Measurements from ENCODE around the gene SPIN1.

SPIN1 gene

DNA sequence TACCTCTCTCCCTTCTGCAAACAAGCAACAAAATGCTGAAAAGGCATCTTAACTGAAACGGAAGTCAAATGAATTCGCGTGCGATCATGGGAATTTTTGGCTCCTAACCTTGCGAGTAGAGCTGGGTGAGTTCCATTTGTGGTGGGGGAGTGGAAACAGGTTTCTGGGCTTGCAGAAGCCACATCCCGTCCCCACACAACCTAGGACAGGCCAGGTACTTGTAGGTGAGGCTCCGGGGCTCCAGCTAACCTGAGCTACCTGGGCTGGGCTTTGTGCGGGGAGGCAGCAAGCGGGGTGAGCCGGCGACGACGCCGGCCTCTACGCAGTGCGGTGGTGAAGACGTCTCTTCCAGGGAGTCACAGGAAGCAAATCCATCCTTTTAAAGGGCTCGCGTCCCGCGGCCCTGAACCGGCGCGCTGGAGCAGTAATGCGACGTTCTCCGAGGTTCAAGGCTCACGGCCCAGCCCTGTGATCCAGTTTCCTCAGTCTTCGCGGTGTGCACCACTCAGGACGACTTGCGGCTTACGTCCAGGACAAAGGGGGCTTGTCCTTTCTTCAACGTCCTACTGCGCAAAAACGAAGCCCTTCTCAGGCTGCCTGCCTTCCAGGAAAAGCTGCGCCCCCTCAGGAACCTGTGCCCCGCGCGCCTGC lies 567 bp upstream of the SPIN1 start:
- in situ Hi-C loops (cut with MboI; ENCODE audit: low sequenced_read_pairs) = no loop called here

DNA sequence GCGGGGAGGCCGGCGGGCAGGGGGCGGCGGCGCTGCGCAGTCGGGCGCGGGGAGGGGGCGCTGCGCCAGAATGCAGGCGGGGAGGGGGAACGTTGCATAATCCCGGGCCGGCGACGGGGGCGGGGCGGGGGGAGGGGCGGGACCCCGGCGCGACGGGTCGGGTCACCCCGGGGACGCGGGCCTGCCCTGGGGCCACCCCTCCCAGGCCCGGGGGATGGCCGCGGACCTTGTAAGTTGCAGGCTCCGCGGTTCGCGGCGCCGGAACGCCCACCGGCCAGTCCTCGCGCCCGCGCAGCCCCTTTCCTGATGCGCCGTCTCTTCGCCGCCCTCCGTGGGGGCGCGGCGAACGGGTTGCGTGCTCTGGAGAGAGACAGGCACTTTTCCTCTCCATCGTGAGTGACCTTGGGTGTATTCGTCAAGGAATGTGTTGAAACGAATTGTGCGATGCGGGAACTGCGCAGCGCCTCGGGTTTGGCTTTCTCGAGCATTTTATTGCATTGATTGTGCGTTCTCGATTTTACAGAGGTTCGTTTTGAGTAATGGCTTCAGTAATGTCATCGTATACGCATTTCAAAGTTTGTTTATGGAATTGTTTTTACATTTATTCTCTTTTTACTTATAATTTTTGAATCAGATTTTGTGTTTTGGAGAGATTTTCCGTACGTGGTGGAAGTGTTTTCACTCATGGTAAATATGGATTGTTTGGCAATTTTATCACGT lies 802 bp downstream of the SPIN1 start:
- in situ Hi-C loops (cut with MboI; ENCODE audit: low sequenced_read_pairs) = no loop called here

GRCh38 chr9:88390371-88390990 lies 2.2 kb downstream of the SPIN1 start:
- in situ Hi-C loops (cut with MboI; ENCODE audit: low sequenced_read_pairs) = no loop called here

GRCh38 chr9:88391236-88391635 lies 3.0 kb downstream of the SPIN1 start:
- in situ Hi-C loops (cut with MboI; ENCODE audit: low sequenced_read_pairs) = no loop called here

- in situ Hi-C loops (cut with MboI; ENCODE audit: low sequenced_read_pairs) = no loop called here
These were observed 3.7 kb downstream of the SPIN1 start for GRCh38 chr9:88391921-88392320.

GRCh38 chr9:88392549-88392948 lies 4.3 kb downstream of the SPIN1 start:
- in situ Hi-C loops (cut with MboI; ENCODE audit: low sequenced_read_pairs) = no loop called here

DNA sequence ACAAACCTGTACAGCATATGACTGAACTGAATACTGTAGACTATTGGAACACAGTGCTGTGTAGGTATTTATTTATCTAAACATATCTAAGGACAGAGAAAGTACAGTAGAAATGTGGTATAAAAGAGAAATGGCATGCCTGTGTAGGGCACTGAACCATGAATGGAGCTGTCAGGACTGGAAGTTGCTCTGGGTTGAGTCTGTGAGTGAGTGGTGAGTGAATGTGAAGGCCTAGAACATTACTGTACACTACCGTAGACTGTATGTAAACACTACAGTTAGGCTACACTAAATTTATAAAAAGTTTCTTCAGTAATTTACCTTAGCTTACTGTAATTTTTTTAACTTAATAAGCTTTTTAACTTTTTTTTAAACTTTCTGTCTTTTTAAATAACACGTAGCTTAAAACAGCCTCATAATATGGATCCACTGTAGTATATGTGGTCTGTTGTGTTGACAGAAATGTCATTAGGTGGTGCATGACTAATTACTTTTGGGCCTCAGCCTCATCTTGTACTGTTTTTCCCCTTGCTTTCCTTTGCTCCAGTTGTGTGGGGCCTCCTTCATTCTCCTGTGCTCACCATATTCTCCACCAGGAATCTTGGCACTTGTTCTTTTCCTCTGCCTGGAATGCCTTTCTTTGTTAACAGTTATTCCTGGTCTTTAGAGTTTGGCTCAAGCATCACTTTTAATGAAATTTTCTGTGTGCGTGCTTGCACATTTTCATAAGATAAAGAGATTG lies 8.8 kb downstream of the SPIN1 start:
- in situ Hi-C loops (cut with MboI; ENCODE audit: low sequenced_read_pairs) = no loop called here

GRCh38 chr9:88398016-88398415 lies 9.8 kb downstream of the SPIN1 start:
- in situ Hi-C loops (cut with MboI; ENCODE audit: low sequenced_read_pairs) = no loop called here

- in situ Hi-C loops (cut with MboI; ENCODE audit: low sequenced_read_pairs) = no loop called here
These were observed 11.7 kb downstream of the SPIN1 start for GRCh38 chr9:88399966-88400365.

DNA sequence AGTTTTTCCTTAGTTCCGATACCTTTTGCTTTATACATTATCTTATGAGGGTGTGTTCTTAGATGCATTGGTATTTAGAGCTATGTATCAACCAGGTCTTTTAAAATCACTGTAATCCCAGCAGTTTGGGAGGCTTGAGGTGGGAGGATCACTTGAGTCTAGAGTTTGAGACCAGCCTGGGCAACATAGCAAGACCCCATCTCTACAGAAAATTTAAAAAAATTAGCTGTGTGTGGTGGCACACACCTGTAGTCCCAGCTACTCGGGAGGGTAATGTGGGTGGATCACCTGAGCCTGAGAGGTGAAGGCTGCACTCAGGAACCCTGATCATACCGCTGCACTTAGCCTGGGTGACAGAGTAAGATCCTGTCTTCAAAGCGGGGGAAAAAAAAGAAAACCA lies 15.1 kb downstream of the SPIN1 start:
- in situ Hi-C loops (cut with MboI; ENCODE audit: low sequenced_read_pairs) = no loop called here

- in situ Hi-C loops (cut with MboI; ENCODE audit: low sequenced_read_pairs) = no loop called here
These were observed 17.8 kb downstream of the SPIN1 start for GRCh38 chr9:88406051-88406450.

DNA sequence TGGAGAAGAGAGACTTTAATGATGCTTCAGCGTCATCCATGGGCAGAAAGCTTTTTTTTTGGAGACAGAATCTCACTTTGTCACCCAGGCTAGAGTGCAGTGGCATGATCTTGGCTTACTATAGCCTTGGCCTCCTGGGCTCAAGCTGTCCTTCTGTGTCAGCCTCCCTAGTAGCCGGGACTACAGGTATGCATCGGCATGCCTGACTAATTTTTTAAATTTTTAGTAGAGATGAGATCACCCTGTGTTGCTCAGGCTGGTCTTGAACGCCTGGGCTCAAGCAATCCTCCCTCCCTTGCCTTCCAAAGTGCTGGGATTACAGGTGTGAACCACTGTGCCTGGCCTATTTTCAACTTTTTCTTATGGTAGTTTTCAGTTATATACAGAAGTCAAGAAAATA lies 23.2 kb downstream of the SPIN1 start:
- in situ Hi-C loops (cut with MboI; ENCODE audit: low sequenced_read_pairs) = no loop called here

- in situ Hi-C loops (cut with MboI; ENCODE audit: low sequenced_read_pairs) = no loop called here
These were observed 26.1 kb downstream of the SPIN1 start for GRCh38 chr9:88414298-88414697.

GRCh38 chr9:88418025-88418424 lies 29.8 kb downstream of the SPIN1 start:
- in situ Hi-C loops (cut with MboI; ENCODE audit: low sequenced_read_pairs) = no loop called here

- in situ Hi-C loops (cut with MboI; ENCODE audit: low sequenced_read_pairs) = no loop called here
These were observed 30.7 kb downstream of the SPIN1 start for GRCh38 chr9:88418715-88419540.

- in situ Hi-C loops (cut with MboI; ENCODE audit: low sequenced_read_pairs) = no loop called here
These were observed 32.0 kb downstream of the SPIN1 start for GRCh38 chr9:88420227-88420626.

- in situ Hi-C loops (cut with MboI; ENCODE audit: low sequenced_read_pairs) = no loop called here
These were observed 33.1 kb downstream of the SPIN1 start for GRCh38 chr9:88421348-88421747.

- in situ Hi-C loops (cut with MboI; ENCODE audit: low sequenced_read_pairs) = no loop called here
These were observed 37.3 kb downstream of the SPIN1 start for GRCh38 chr9:88425538-88425950.

GRCh38 chr9:88426651-88427050 lies 38.4 kb downstream of the SPIN1 start:
- in situ Hi-C loops (cut with MboI; ENCODE audit: low sequenced_read_pairs) = no loop called here

GRCh38 chr9:88429595-88430430 lies 41.6 kb downstream of the SPIN1 start:
- in situ Hi-C loops (cut with MboI; ENCODE audit: low sequenced_read_pairs) = no loop called here

Data from HL-60/S4 treated with phorbol 12-myristate 13-acetate at 8.2 ng/mL for 4 days and 3 days (cell line).